HEK293T (cell line): ENCODE measurements around the gene SLU7.

Experiments used
- ARNT ChIP-seq: fragments of 450-650 bp; IDR thresholded peaks from 2 replicates; pipeline ENCODE4 v1.6.1; 2017; ENCODE audit warnings: mild to moderate bottlenecking
- BHLHE40 ChIP-seq: fragments of 450-650 bp; IDR thresholded peaks from 2 replicates; pipeline ENCODE4 v1.6.1; 2016; ENCODE audit warnings: mild to moderate bottlenecking, moderate library complexity, borderline replicate concordance
- ELF4 ChIP-seq: fragments of 450-650 bp; IDR thresholded peaks from 2 replicates; pipeline ENCODE4 v1.6.1; 2017; ENCODE audit warnings: antibody characterized with exemption
- FOXA1 ChIP-seq: fragments of 450-650 bp; IDR thresholded peaks from 2 replicates; pipeline ENCODE4 v1.6.1; 2016; ENCODE audit warnings: mild to moderate bottlenecking
- FOXK2 ChIP-seq: fragments of 450-650 bp; IDR thresholded peaks from 2 replicates; pipeline ENCODE4 v1.6.1; 2016; ENCODE audit warnings: mild to moderate bottlenecking
- NFRKB ChIP-seq: fragments of 450-650 bp; IDR thresholded peaks from 2 replicates; pipeline ENCODE4 v1.6.1; 2016; ENCODE audit warnings: mild to moderate bottlenecking, moderate library complexity
- SP1 ChIP-seq: fragments of 450-650 bp; IDR thresholded peaks from 2 replicates; pipeline ENCODE4 v1.6.1; 2017
- SUZ12 ChIP-seq: fragments of 450-650 bp; IDR thresholded peaks from 2 replicates; pipeline ENCODE4 v1.6.1; 2016; ENCODE audit warnings: mild to moderate bottlenecking
- TARDBP ChIP-seq: fragments of 450-650 bp; IDR thresholded peaks from 2 replicates; pipeline ENCODE4 v1.6.1; 2016
- TF ChIP-seq, protein P1 (sequence below): fragments of 450-650 bp; IDR thresholded peaks from 2 replicates; pipeline ENCODE4 v1.6.1; 2016

DNA sequence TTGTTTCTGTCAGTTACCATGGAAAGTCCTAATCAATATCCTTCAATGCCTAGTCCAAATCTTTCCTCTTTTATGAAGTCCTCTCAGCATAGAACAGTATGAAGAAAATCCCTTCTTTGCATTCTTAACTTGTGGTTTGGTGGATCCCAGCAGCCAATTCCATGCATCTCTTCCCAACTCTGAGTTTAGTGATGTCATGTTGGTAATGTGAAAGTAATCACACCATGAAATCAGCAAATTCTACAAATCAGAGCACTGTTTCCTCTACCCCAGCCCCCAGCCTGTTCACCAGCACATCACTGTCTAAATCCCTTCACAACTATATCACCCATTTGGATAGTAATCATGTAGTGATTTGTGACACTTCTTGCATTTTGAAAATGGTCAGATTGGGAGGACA, 43.7 kb downstream of the SLU7 start:
- TF ChIP-seq ELF4 (no peak), FOXK2 (no peak), SP1 (no peak), SUZ12 (no peak), ARNT (no peak), BHLHE40 (no peak), FOXA1 (no peak), NFRKB (no peak), TARDBP (no peak)
- TF ChIP-seq, protein P1, sequence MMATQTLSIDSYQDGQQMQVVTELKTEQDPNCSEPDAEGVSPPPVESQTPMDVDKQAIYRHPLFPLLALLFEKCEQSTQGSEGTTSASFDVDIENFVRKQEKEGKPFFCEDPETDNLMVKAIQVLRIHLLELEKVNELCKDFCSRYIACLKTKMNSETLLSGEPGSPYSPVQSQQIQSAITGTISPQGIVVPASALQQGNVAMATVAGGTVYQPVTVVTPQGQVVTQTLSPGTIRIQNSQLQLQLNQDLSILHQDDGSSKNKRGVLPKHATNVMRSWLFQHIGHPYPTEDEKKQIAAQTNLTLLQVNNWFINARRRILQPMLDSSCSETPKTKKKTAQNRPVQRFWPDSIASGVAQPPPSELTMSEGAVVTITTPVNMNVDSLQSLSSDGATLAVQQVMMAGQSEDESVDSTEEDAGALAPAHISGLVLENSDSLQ, result no peak
